ENCODE measurements around the gene HSD3B1.

HSD3B1 gene

GRCh38 chr1:119472819-119473175, 34.2 kb upstream of the HSD3B1 start:
- Histone ChIP-seq H3K27me3 (replicated peaks; ENCODE audit: control insufficient read depth, insufficient read depth, low read length) (peaks cover 53% of the 10 kb centered on the region), H3K36me3 (ENCODE audit: control insufficient read depth, insufficient read depth, low read length, severe bottlenecking) (no peaks in the 10 kb centered on the region), H3K4me1 (ENCODE audit: control insufficient read depth, insufficient read depth, low read length) (peaks cover 5% of the 10 kb centered on the region), H3K9ac (ENCODE audit: low read length) (no peak overlapping the region), H3K4me3 (ENCODE audit: low read length) (no peak overlapping the region), H3K9me3 (ENCODE audit: control insufficient read depth, low read length) (no peaks in the 10 kb centered on the region)
- no peak for DNase-seq (ENCODE audit: low read depth)

DNA sequence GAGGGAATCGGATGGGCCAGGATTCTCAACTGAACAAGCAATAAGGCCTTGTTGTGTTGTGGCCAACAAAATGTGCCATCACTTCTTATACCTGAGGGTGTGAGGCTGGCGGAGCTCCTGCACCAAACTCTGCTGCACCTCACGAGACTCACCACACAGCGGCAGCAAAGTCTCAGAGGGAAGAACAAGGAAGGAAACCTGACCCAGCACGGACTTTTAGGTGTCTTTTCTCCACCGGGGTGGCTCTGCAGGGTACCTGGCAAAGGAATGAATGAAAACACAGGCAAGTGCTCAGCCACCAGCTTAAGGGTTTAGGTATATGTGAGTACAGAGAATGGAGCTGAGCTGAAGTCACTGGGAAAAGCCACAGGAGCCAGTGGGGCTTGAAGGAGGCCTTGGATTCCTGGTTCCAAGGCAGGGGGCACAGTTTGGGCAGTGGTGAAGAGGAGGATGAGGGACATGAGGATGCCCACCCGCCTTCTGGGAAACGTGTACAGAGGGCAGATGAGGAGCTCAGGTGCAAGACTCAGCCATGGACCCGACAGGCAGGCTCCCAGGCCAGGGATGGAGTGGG, 31.1 kb upstream of the HSD3B1 start:
- Histone ChIP-seq H3K9me3 (ENCODE audit: control insufficient read depth, low read length) (no peaks in the 10 kb centered on the region), H3K36me3 (ENCODE audit: control insufficient read depth, insufficient read depth, low read length, severe bottlenecking) (no peaks in the 10 kb centered on the region), H3K27me3 (replicated peaks; ENCODE audit: control insufficient read depth, insufficient read depth, low read length) (peaks cover 51% of the 10 kb centered on the region), H3K9ac (ENCODE audit: low read length) (no peak overlapping the region), H3K4me1 (ENCODE audit: control insufficient read depth, insufficient read depth, low read length) (no peaks in the 10 kb centered on the region), H3K4me3 (ENCODE audit: low read length) (no peak overlapping the region)
- DNase-seq (ENCODE audit: low read depth), result peak; percentile 37

DNA sequence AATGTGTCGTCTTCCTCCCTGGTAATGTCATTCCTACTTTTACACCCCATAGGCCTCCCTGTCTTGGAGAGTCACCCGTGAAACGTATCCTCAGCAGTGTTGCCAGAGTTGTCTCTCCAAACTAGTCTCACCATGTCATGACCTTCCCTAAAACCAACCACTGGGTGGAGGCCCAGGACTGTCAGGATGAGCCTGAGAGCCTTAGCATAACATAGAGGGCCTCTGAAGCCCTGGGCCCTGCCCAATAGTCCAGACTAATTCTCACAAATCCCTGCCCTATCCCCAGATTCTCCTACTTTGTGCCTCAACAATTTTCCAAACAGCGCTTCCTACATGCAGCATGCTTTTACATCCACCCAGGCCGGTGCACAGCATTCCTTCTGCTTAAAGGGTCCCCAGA, 29.3 kb upstream of the HSD3B1 start:
- Histone ChIP-seq H3K4me1 (ENCODE audit: control insufficient read depth, insufficient read depth, low read length) (peaks cover 14% of the 10 kb centered on the region), H3K27me3 (replicated peaks; ENCODE audit: control insufficient read depth, insufficient read depth, low read length) (peaks cover 40% of the 10 kb centered on the region), H3K36me3 (ENCODE audit: control insufficient read depth, insufficient read depth, low read length, severe bottlenecking) (no peaks in the 10 kb centered on the region), H3K9me3 (ENCODE audit: control insufficient read depth, low read length) (no peaks in the 10 kb centered on the region), H3K4me3 (ENCODE audit: low read length) (no peak overlapping the region), H3K9ac (ENCODE audit: low read length) (no peak overlapping the region)
- no peak for DNase-seq (ENCODE audit: low read depth)

DNA sequence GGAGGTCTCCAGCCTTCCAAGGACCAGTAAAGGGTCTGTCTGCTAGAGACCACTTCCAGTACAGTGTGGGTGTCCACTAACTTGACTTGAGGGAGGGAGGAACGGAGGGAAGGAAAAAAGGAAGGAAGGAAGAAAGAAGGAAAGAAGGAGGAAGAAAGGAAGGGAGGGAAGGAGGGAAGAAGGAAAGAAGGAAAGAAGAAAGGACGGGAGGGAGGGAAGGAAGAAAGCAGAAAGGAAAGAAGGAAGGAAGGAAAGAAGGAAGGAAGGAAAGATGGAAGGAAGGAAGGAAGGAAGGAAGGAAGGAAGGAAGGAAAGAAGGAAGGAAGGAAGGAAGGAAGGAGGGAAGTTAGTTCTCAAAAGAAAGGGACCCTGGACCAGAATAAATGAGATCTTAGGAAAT, 26.8 kb upstream of the HSD3B1 start:
- H3K36me3 ChIP-seq (ENCODE audit: control insufficient read depth, insufficient read depth, low read length, severe bottlenecking), result no peaks in the 10 kb centered on the region
- peaks cover 20% of the 10 kb centered on the region for H3K27me3 ChIP-seq (replicated peaks; ENCODE audit: control insufficient read depth, insufficient read depth, low read length)
- DNase-seq (ENCODE audit: low read depth), result no peak
- H3K9ac ChIP-seq (ENCODE audit: low read length), result no peak overlapping the region
- H3K4me3 ChIP-seq (ENCODE audit: low read length), result no peak overlapping the region
- H3K4me1 ChIP-seq (ENCODE audit: control insufficient read depth, insufficient read depth, low read length), result peaks cover 14% of the 10 kb centered on the region
- no peaks in the 10 kb centered on the region for H3K9me3 ChIP-seq (ENCODE audit: control insufficient read depth, low read length)

GRCh38 chr1:119481951-119482350, 25.1 kb upstream of the HSD3B1 start:
- Histone ChIP-seq H3K4me3 (ENCODE audit: low read length) (no peak overlapping the region), H3K27me3 (replicated peaks; ENCODE audit: control insufficient read depth, insufficient read depth, low read length) (peaks cover 15% of the 10 kb centered on the region), H3K4me1 (ENCODE audit: control insufficient read depth, insufficient read depth, low read length) (peaks cover 14% of the 10 kb centered on the region), H3K9ac (ENCODE audit: low read length) (no peak overlapping the region), H3K9me3 (ENCODE audit: control insufficient read depth, low read length) (no peaks in the 10 kb centered on the region), H3K36me3 (ENCODE audit: control insufficient read depth, insufficient read depth, low read length, severe bottlenecking) (no peaks in the 10 kb centered on the region)
- DNase-seq (ENCODE audit: low read depth), result no peak

DNA sequence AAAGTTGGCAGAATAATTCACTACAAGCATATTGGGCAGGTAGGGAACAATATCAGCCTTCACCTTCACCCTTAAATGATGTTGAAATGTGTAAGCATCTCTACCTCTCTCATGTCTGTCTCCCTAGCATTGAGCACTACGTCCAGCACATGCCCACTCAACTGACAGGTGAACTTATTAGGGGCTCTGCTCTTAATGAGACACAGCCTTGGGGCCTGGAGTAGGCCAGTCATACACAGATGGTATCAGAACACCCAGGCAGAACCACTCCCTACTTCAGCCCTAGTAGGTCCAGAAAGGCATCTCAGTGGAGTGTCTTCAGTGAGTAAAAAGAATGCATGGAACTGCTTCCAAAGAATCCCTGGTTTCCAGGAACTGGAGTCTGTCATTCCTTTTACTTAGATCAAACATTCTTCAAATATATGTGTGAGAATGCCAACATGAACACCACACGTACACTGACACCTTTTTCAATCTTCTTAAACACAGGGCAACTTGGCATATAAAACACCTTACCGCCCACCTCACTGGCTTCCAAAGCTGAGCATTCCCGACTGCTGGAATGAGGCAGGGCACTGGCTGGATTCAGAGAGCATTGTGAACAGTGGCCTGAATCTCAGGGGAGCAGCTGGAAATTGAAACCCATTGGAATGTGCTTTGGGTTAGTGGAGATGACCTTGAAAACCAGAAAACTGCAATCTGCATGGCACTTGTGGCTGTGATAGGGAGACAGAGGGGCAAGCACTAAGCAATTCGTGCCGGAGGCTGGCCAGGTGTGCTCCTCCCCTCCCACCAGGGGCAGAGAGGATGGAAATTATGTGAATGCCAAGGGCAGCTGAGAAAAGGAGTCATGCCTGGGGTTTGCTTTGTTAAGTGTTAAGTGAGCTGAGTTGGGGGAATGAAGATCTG, 24.2 kb upstream of the HSD3B1 start:
- Histone ChIP-seq H3K4me3 (ENCODE audit: low read length) (no peak overlapping the region), H3K36me3 (ENCODE audit: control insufficient read depth, insufficient read depth, low read length, severe bottlenecking) (no peaks in the 10 kb centered on the region)

GRCh38 chr1:119483441-119484200, 23.4 kb upstream of the HSD3B1 start:
- H3K9me3 ChIP-seq (ENCODE audit: control insufficient read depth, low read length), result no peaks in the 10 kb centered on the region
- peaks cover 15% of the 10 kb centered on the region for H3K27me3 ChIP-seq (replicated peaks; ENCODE audit: control insufficient read depth, insufficient read depth, low read length)
- H3K9ac ChIP-seq (ENCODE audit: low read length), result no peak overlapping the region
- H3K36me3 ChIP-seq (ENCODE audit: control insufficient read depth, insufficient read depth, low read length, severe bottlenecking), result no peaks in the 10 kb centered on the region
- H3K4me1 ChIP-seq (ENCODE audit: control insufficient read depth, insufficient read depth, low read length), result peaks cover 21% of the 10 kb centered on the region
- no peak overlapping the region for H3K4me3 ChIP-seq (ENCODE audit: low read length)
- no peak for DNase-seq (ENCODE audit: low read depth)

More for the DNA sequence above, 24.2 kb upstream of the HSD3B1 start:
- DNase-seq (ENCODE audit: low read depth), result no peak
- Histone ChIP-seq H3K27me3 (replicated peaks; ENCODE audit: control insufficient read depth, insufficient read depth, low read length) (peaks cover 15% of the 10 kb centered on the region), H3K4me1 (ENCODE audit: control insufficient read depth, insufficient read depth, low read length) (peaks cover 14% of the 10 kb centered on the region), H3K9me3 (ENCODE audit: control insufficient read depth, low read length) (no peaks in the 10 kb centered on the region), H3K9ac (ENCODE audit: low read length) (no peak overlapping the region)

DNA sequence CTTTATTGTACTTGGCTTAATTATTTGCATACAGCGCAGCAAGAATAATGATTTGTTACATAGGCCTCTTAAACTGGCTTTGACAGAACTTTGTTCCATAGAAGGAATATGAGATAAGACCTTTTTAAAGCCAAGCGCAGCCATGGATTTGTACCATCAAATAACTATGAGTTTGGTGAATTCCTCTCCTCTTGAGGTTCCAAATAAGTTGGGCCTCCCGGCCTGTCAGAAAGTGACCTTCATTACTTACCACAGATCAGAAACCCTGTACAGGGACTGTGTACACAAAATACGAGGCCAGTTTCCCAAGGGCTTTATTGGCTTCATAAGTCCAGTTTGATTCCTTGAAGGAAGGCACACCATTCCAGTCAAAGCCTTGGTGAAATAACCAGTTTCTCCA, 21.8 kb upstream of the HSD3B1 start:
- no peak for DNase-seq (ENCODE audit: low read depth)
- Histone ChIP-seq H3K9me3 (ENCODE audit: control insufficient read depth, low read length) (no peaks in the 10 kb centered on the region), H3K27me3 (replicated peaks; ENCODE audit: control insufficient read depth, insufficient read depth, low read length) (peaks cover 6% of the 10 kb centered on the region), H3K4me1 (ENCODE audit: control insufficient read depth, insufficient read depth, low read length) (peaks cover 23% of the 10 kb centered on the region), H3K9ac (ENCODE audit: low read length) (no peak overlapping the region), H3K36me3 (ENCODE audit: control insufficient read depth, insufficient read depth, low read length, severe bottlenecking) (no peaks in the 10 kb centered on the region), H3K4me3 (ENCODE audit: low read length) (no peak overlapping the region)

GRCh38 chr1:119488216-119488615, 18.8 kb upstream of the HSD3B1 start:
- H3K4me3 ChIP-seq (ENCODE audit: low read length), result no peak overlapping the region
- peaks cover 19% of the 10 kb centered on the region for H3K4me1 ChIP-seq (ENCODE audit: control insufficient read depth, insufficient read depth, low read length)
- H3K9ac ChIP-seq (ENCODE audit: low read length), result no peak overlapping the region
- no peaks in the 10 kb centered on the region for H3K36me3 ChIP-seq (ENCODE audit: control insufficient read depth, insufficient read depth, low read length, severe bottlenecking)
- no peak for DNase-seq (ENCODE audit: low read depth)
- no peaks in the 10 kb centered on the region for H3K9me3 ChIP-seq (ENCODE audit: control insufficient read depth, low read length)
- H3K27me3 ChIP-seq (replicated peaks; ENCODE audit: control insufficient read depth, insufficient read depth, low read length), result no peaks in the 10 kb centered on the region

GRCh38 chr1:119489201-119489600, 17.8 kb upstream of the HSD3B1 start:
- Histone ChIP-seq H3K36me3 (ENCODE audit: control insufficient read depth, insufficient read depth, low read length, severe bottlenecking) (no peaks in the 10 kb centered on the region), H3K4me1 (ENCODE audit: control insufficient read depth, insufficient read depth, low read length) (peaks cover 19% of the 10 kb centered on the region), H3K27me3 (replicated peaks; ENCODE audit: control insufficient read depth, insufficient read depth, low read length) (no peaks in the 10 kb centered on the region), H3K9ac (ENCODE audit: low read length) (no peak overlapping the region), H3K4me3 (ENCODE audit: low read length) (no peak overlapping the region), H3K9me3 (ENCODE audit: control insufficient read depth, low read length) (no peaks in the 10 kb centered on the region)
- no peak for DNase-seq (ENCODE audit: low read depth)

- Histone ChIP-seq H3K36me3 (ENCODE audit: control insufficient read depth, insufficient read depth, low read length, severe bottlenecking) (no peaks in the 10 kb centered on the region), H3K4me1 (ENCODE audit: control insufficient read depth, insufficient read depth, low read length) (peaks cover 19% of the 10 kb centered on the region), H3K9me3 (ENCODE audit: control insufficient read depth, low read length) (peaks cover 10% of the 10 kb centered on the region), H3K4me3 (ENCODE audit: low read length) (no peak overlapping the region), H3K9ac (ENCODE audit: low read length) (no peak overlapping the region), H3K27me3 (replicated peaks; ENCODE audit: control insufficient read depth, insufficient read depth, low read length) (no peaks in the 10 kb centered on the region)
- no peak for DNase-seq (ENCODE audit: low read depth)
Observed at GRCh38 chr1:119490925-119491324, 16.1 kb upstream of the HSD3B1 start.
